ENCODE results near the gene FLAD1.

DNA sequence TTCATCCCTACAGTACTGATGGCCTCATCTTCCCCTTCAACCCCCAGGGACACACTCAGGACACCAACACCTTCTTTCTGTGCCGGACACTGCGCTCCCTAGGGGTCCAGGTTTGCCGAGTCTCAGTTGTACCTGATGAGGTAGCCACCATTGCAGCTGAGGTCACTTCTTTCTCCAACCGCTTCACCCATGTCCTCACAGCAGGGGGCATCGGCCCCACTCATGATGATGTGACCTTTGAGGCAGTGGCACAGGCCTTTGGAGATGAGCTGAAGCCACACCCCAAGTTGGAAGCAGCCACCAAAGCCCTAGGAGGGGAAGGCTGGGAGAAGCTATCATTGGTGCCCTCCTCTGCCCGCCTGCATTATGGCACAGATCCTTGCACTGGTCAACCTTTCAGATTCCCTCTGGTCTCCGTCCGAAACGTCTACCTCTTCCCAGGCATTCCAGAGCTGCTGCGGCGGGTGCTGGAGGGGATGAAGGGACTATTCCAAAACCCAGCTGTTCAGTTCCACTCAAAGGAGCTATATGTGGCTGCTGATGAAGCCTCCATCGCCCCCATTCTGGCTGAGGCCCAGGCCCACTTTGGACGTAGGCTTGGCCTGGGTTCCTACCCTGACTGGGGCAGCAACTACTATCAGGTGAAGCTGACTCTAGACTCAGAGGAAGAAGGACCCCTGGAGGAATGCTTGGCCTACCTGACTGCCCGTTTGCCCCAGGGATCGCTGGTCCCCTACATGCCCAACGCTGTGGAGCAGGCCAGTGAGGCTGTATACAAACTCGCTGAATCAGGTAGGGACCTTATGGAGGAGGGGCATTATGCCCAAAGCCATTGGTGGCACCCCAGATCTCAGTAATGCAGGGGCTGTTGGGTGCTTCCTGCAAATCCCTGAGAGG lies 5.2 kb downstream of the FLAD1 start:
- no peak for TF ChIP-seq CTCF (IDR thresholded peaks at IDR 0.05; ENCODE audit: insufficient read depth, low read depth, low read length)
- TF ChIP-seq EZH2 (IDR thresholded peaks at IDR 0.05; ENCODE audit: insufficient read depth, low read length) = no peak
